Measurements from ENCODE around the gene CBLN4. TPM values are rescaled to one million over a fixed set of nuclear protein-coding genes. Genes with fewer than 3 reads are reported as not detected.

The CBLN4 gene
- total RNA-seq (2014; rRNA removed; shearing (Covaris generic)), result not detected in 2 replicates
- not detected in 2 replicates for polyA plus RNA-seq (2015; cell fraction: cytosol; rRNA removed)
- polyA plus RNA-seq (2015; cell fraction: nucleus; rRNA removed), result 0.91 TPM in 1 of 2 replicates, not detected in the other

GRCh38 chr20:56005389-56005715, at the start of gene CBLN4:
CBLN4 (minus strand) TSS chr20:56005519; CDS start chr20:56004171, 1,348 bp downstream.
- DNase-seq (ENCODE audit: low read depth, low spot score), result no peak
- in situ Hi-C loops (cut with HindIII; ENCODE audit: low pct_unique_long_range_greater_than_20kb, low sequenced_read_pairs), result no loop called here

- in situ Hi-C loops (cut with HindIII; ENCODE audit: low pct_unique_long_range_greater_than_20kb, low sequenced_read_pairs), result no loop called here
- DNase-seq (ENCODE audit: low read depth, low spot score), result no peak
These were observed 37.9 kb upstream of the CBLN4 start for GRCh38 chr20:56043227-56043626.

- in situ Hi-C loops (cut with HindIII; ENCODE audit: low pct_unique_long_range_greater_than_20kb, low sequenced_read_pairs), result no loop called here
- DNase-seq (ENCODE audit: low read depth, low spot score), result no peak
These were observed 26.9 kb upstream of the CBLN4 start for GRCh38 chr20:56032251-56032650.

DNA sequence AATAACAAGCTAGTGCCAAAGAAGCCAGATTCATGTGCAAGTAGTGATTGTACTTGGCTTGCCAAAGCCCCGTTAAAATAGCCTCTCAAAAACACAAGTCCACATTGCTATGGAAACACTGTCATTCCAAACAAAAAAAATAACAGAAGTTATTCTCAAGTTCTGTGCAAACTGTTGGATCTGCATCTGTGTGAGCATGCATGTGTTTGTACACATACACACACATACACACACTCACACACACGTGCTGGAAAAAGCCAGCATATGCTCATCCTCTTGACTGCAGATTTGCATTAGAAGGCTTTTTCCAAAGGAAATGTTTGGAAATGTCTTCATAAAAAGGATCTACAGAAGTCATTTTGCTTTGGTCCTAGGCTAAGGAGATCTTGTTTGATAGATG, 13.4 kb upstream of the CBLN4 start:
- in situ Hi-C loops (cut with HindIII; ENCODE audit: low pct_unique_long_range_greater_than_20kb, low sequenced_read_pairs), result no loop called here
- no peak for DNase-seq (ENCODE audit: low read depth, low spot score)

DNA sequence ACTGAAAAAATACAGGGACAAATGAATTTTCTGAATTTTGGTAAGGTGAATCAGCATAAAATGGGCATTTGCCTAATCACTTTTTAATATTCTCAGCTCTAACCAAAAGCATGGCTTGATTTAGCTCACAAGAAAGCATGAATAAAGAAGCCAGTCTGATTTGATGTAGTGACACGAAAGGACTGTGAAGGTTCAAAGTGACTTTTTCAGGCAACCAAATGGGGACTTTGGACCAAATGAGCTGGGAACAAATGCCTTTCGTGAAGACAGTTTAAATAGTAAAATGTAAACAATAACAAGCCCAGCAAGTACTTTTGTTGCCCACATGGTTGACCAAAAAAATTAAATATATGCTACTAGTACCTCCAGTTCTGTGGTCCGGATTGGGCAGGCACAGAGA, 12.9 kb upstream of the CBLN4 start:
- no peak for DNase-seq (ENCODE audit: low read depth, low spot score)
- in situ Hi-C loops (cut with HindIII; ENCODE audit: low pct_unique_long_range_greater_than_20kb, low sequenced_read_pairs), result no loop called here

DNA sequence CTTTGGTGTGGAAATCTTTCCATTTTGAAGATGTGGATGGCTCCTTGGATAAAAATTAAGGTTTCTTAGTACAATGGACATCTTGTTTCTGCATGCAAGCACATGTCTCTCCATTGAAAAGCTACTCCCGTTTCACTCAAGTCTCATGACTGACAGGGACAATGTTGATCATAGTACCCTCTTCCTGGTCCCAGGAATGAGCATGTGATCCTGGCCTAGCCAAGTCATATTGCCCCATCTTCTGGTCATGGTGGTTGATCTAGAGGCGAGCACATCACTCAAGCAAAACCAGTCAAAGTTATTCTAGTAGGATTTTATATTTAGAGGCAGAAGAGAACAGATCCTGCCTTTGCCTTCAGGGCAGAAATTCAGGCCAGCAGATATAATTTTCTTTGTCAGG, 12.2 kb upstream of the CBLN4 start:
- DNase-seq (ENCODE audit: low read depth, low spot score), result peak; percentile 56
- in situ Hi-C loops (cut with HindIII; ENCODE audit: low pct_unique_long_range_greater_than_20kb, low sequenced_read_pairs), result no loop called here

- in situ Hi-C loops (cut with HindIII; ENCODE audit: low pct_unique_long_range_greater_than_20kb, low sequenced_read_pairs), result no loop called here
- DNase-seq (ENCODE audit: low read depth, low spot score), result no peak
These were observed 9.7 kb upstream of the CBLN4 start for GRCh38 chr20:56014998-56015397.

GRCh38 chr20:56014151-56014550, 8.8 kb upstream of the CBLN4 start:
- in situ Hi-C loops (cut with HindIII; ENCODE audit: low pct_unique_long_range_greater_than_20kb, low sequenced_read_pairs), result no loop called here
- DNase-seq (ENCODE audit: low read depth, low spot score), result no peak

GRCh38 chr20:56004611-56005388, 519 bp downstream of the CBLN4 start:
- in situ Hi-C loops (cut with HindIII; ENCODE audit: low pct_unique_long_range_greater_than_20kb, low sequenced_read_pairs), result no loop called here
- no peak for DNase-seq (ENCODE audit: low read depth, low spot score)

- in situ Hi-C loops (cut with HindIII; ENCODE audit: low pct_unique_long_range_greater_than_20kb, low sequenced_read_pairs), result no loop called here
- DNase-seq (ENCODE audit: low read depth, low spot score), result no peak
These were observed 1.3 kb downstream of the CBLN4 start for GRCh38 chr20:56004007-56004406.

DNA sequence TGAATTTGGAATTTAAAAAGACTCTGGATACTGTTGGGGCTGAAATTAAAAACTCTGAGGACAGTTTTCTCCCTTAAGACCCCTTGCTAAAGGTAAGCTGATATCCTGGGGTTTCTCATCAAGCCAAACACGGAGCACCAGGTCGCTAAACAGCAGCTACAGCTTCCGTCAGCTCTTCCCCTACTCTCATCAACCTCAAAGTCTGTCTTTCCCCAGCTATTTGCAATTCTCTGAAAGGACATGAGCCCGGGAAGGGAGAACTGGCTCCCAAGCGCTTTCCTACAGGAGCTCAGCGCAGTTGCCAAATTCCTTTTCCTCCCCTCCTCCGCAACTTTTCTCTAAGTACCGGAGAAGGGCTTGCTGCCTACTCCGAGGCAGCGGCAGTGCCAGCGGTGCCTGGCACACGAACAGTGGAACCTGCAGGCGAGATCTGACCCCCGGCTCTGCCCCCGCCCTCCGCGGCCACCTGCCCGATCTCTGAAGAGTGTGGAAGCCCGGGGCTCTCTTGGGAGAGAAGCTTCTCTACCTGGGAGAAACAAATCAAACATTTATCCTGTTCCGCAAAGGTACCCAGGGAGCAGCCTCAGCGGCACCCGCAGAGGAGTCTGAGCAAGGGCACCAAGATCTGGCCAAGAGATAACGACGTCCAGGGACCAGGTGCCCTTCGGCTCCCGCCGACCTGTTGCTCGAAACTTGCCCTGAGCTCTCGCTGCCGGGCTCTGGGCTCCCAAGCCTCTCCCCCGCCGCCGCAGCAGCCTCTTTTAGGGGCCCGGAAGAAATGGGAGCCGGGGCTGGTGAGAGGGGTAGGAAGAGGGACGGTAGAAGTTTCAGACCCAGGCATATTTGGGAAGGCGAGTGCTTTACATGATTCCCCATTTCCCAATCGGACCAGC, 2.2 kb downstream of the CBLN4 start:
- in situ Hi-C loops (cut with HindIII; ENCODE audit: low pct_unique_long_range_greater_than_20kb, low sequenced_read_pairs), result no loop called here
- no peak for DNase-seq (ENCODE audit: low read depth, low spot score)

DNA sequence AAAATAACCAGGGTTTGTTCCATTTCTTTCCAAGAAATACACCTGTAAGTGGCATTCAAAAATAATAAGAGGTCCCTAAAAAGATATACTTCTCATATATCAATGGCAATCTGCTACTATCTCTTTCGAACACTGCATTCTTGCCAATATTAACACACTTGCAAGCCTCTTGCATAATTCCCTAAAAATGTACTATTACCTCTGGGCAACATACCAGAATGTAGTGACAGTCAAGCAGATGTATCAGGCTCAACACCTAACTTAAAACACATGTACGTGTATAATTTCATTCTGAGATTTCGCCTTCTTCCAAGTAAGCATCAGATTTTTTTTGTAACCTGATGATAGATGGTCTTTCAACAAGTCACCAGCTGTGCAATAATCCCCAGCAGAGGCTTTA, 3.4 kb downstream of the CBLN4 start:
- DNase-seq (ENCODE audit: low read depth, low spot score), result no peak
- in situ Hi-C loops (cut with HindIII; ENCODE audit: low pct_unique_long_range_greater_than_20kb, low sequenced_read_pairs), result no loop called here

GRCh38 chr20:56001106-56001785, 4.1 kb downstream of the CBLN4 start:
- DNase-seq (ENCODE audit: low read depth, low spot score), result no peak
- in situ Hi-C loops (cut with HindIII; ENCODE audit: low pct_unique_long_range_greater_than_20kb, low sequenced_read_pairs), result no loop called here

DNA sequence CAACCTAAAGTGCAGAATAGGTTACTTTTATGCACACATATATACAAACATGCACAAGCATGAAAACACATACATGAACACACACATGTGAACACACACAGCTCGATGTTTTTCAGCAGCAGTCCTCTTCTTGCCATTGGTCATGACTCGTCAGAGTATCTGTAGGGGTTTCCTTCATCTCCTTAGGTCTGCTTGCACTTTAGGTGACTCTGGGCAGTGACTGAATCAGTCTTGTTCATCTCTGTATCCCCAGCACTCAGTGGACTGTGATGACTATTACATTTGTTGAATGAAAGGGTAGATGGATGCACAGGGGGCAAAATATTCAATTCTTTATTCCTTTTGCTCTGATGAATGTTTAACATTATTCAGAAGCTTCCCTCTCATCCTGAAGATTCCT, 26.8 kb downstream of the CBLN4 start:
- in situ Hi-C loops (cut with HindIII; ENCODE audit: low pct_unique_long_range_greater_than_20kb, low sequenced_read_pairs), result no loop called here

GRCh38 chr20:55977690-55978459, 27.4 kb downstream of the CBLN4 start:
- in situ Hi-C loops (cut with HindIII; ENCODE audit: low pct_unique_long_range_greater_than_20kb, low sequenced_read_pairs), result no loop called here

More for the DNA sequence above, 26.8 kb downstream of the CBLN4 start:
- DNase-seq (ENCODE audit: low read depth, low spot score), result no peak

GRCh38 chr20:55974491-55975202, 30.7 kb downstream of the CBLN4 start:
- in situ Hi-C loops (cut with HindIII; ENCODE audit: low pct_unique_long_range_greater_than_20kb, low sequenced_read_pairs), result no loop called here
- no peak for DNase-seq (ENCODE audit: low read depth, low spot score)

More at GRCh38 chr20:55977690-55978459, 27.4 kb downstream of the CBLN4 start:
- no peak for DNase-seq (ENCODE audit: low read depth, low spot score)

DNA sequence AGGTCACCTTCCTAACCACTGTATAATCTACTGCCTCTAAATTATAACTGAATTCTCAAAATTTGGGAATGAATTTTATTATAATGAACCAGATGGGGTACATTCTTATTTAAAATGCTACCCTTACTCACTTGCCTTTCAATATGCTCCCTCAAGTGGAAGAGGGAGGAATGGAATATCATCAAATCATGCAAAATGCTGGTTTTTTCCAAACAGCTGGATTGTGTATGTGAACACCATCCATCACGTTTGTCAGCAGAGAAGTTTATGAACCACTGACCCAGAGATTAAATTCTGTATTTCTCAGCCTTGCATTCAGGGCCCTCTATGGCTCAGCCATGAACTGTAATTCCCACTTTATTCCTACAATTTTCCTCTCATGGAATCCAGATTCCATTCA, 40.5 kb downstream of the CBLN4 start:
- in situ Hi-C loops (cut with HindIII; ENCODE audit: low pct_unique_long_range_greater_than_20kb, low sequenced_read_pairs), result no loop called here
- DNase-seq (ENCODE audit: low read depth, low spot score), result no peak
